Neural cell (in vitro differentiated cells): ENCODE data around the gene CCDC33.

Experiments
- EZH2 ChIP-seq: fragments of 200-600, 300-800 bp; shearing (Covaris generic), sonication (generic); IDR thresholded peaks from 2 replicates; pipeline ENCODE4 v1.6.1; 2014; ENCODE audit warnings: antibody characterized with exemption, low read length, borderline replicate concordance, mild to moderate bottlenecking; ENCODE audit not compliant: insufficient read depth, poor library complexity, severe bottlenecking
- TF ChIP-seq, protein P1 (sequence below): fragments of 450-650 bp; IDR thresholded peaks from 2 replicates; pipeline ENCODE4 v1.5.1; 2014; ENCODE audit warnings: antibody characterized with exemption, mild to moderate bottlenecking, moderate library complexity; ENCODE audit not compliant: poor library complexity, severe bottlenecking

DNA sequence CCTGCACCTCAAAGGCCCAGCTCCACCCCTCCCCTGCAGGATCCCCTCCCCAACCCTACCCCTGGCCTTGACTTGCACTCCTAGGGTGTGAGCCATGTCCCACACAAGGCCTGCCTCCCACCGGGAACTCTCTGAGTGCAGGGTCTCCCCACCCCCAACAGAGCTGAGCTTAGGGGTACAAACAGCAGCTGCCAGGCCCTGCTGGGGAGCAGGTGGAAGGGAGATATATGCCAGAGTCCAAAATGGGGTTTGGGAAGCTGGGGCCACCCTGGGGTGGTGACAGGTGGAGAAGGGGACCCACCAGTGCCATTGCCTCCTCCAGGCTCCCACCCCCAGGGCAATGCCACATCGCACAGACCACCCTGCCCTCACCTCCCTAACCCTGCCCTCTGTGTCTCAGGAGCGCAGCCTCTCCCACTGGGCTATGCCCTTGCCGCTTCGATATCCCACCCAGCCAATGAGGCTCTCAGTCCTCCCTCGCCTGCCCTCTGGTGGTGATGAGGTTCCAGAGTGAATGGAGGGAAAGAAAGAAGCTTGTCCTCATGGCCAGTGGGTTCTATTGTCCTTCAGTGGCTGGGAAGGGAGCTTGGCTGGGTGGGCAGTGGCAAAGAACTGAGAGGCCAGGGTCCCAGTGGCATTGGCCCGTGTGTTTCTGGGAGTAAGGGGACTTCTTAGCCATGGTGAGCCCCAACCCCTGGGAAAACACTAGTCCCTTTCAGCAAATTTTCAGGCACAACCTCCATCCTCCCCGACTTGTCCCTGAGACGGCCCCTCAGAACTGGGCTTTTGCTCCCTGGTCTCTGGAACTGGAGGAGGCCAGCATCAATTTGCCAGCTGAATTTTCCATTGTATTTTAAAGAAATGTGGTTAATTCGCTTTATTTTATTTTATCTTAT, 84.5 kb downstream of the CCDC33 start:
- no peak for TF ChIP-seq EZH2
- TF ChIP-seq, protein P1, sequence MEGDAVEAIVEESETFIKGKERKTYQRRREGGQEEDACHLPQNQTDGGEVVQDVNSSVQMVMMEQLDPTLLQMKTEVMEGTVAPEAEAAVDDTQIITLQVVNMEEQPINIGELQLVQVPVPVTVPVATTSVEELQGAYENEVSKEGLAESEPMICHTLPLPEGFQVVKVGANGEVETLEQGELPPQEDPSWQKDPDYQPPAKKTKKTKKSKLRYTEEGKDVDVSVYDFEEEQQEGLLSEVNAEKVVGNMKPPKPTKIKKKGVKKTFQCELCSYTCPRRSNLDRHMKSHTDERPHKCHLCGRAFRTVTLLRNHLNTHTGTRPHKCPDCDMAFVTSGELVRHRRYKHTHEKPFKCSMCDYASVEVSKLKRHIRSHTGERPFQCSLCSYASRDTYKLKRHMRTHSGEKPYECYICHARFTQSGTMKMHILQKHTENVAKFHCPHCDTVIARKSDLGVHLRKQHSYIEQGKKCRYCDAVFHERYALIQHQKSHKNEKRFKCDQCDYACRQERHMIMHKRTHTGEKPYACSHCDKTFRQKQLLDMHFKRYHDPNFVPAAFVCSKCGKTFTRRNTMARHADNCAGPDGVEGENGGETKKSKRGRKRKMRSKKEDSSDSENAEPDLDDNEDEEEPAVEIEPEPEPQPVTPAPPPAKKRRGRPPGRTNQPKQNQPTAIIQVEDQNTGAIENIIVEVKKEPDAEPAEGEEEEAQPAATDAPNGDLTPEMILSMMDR, result peak; percentile 91
